AG08396 (cell line): ENCODE results near the gene TPRN.

Source experiments
- DNase-seq: peaks from one replicate; pipeline ENCODE4 v3.0.0; 2012; ENCODE audit warnings: low spot score, mixed read lengths

The TPRN gene

GRCh38 chr9:137206602-137207001 lies 6.1 kb upstream of the TPRN start:
- no peak for DNase-seq

GRCh38 chr9:137205126-137206069 lies 4.9 kb upstream of the TPRN start, which contains the start of the genes NDOR1 and TMEM203:
Gene NDOR1 (plus strand): TSS chr9:137205700. CDS start chr9:137205778, 78 bp downstream.
Gene TMEM203 (minus strand): TSS chr9:137205648. CDS start chr9:137205414, 234 bp downstream.
- peak; percentile 97 for DNase-seq

GRCh38 chr9:137204731-137205125 lies 4.2 kb upstream of the TPRN start:
- no peak for DNase-seq

GRCh38 chr9:137202966-137203365 lies 2.4 kb upstream of the TPRN start:
- DNase-seq = no peak

- no peak for DNase-seq
Observed at GRCh38 chr9:137201205-137201868, 796 bp upstream of the TPRN start.

- no peak for DNase-seq
Observed at GRCh38 chr9:137199411-137200121, 975 bp downstream of the TPRN start.

- DNase-seq = no peak
Observed at GRCh38 chr9:137198902-137199283, 1.6 kb downstream of the TPRN start.

- DNase-seq = no peak
Observed at GRCh38 chr9:137198051-137198901, 2.3 kb downstream of the TPRN start.

GRCh38 chr9:137195525-137196220 lies 4.9 kb downstream of the TPRN start:
- no peak for DNase-seq

GRCh38 chr9:137194909-137195308 lies 5.6 kb downstream of the TPRN start:
- no peak for DNase-seq

GRCh38 chr9:137194388-137194787 lies 6.2 kb downstream of the TPRN start:
- no peak for DNase-seq

GRCh38 chr9:137193771-137194170 lies 6.8 kb downstream of the TPRN start:
- DNase-seq = no peak

- DNase-seq = no peak
Observed at GRCh38 chr9:137192859-137193258, 7.7 kb downstream of the TPRN start.

GRCh38 chr9:137192448-137192780 lies 8.1 kb downstream of the TPRN start:
- DNase-seq = no peak

- no peak for DNase-seq
Observed at GRCh38 chr9:137191691-137192447, 8.7 kb downstream of the TPRN start.

- DNase-seq = no peak
Observed at GRCh38 chr9:137191245-137191644, 9.3 kb downstream of the TPRN start.

GRCh38 chr9:137190315-137190856 lies 10.2 kb downstream of the TPRN start:
- no peak for DNase-seq

GRCh38 chr9:137189297-137190295 lies 10.9 kb downstream of the TPRN start:
- DNase-seq = no peak
